Stimulated activated effector memory CD8-positive, alpha-beta T cell treated with anti-CD3 and anti-CD28 coated beads, Interleukin-12 subunit alpha, Interleukin-12 subunit beta, amount 100 ng/mL, for 72 hours (primary cell): ENCODE data around the gene TOX3.

Experiments
- ATAC-seq: fragments of 150-1000 bp; cut with Tn5 transposase; 2 replicates; pipeline ENCODE4 v1.10.0; 2021
- DNase-seq, 2 donors: peaks; one replicate each; pipeline ENCODE4 v3.0.0; 2021 to 2022; ENCODE audit warnings: low spot score in 2 of 2
- H3K27ac Mint-ChIP-seq: one replicate; pipeline ENCODE4 v1.8.0; 2022; ENCODE audit warnings: mild to moderate bottlenecking, mixed read lengths
- H3K36me3 Mint-ChIP-seq: one replicate; pipeline ENCODE4 v1.8.0; 2022; ENCODE audit warnings: mild to moderate bottlenecking, mixed read lengths
- H3K4me1 Mint-ChIP-seq: one replicate; pipeline ENCODE4 v1.8.0; 2022; ENCODE audit warnings: mixed read lengths
- H3K4me3 Mint-ChIP-seq: one replicate; pipeline ENCODE4 v1.8.0; 2022; ENCODE audit warnings: mild to moderate bottlenecking, mixed read lengths
- H3K9me3 Mint-ChIP-seq: one replicate; pipeline ENCODE4 v1.8.0; 2022; ENCODE audit warnings: mixed read lengths

Gene TOX3

DNA sequence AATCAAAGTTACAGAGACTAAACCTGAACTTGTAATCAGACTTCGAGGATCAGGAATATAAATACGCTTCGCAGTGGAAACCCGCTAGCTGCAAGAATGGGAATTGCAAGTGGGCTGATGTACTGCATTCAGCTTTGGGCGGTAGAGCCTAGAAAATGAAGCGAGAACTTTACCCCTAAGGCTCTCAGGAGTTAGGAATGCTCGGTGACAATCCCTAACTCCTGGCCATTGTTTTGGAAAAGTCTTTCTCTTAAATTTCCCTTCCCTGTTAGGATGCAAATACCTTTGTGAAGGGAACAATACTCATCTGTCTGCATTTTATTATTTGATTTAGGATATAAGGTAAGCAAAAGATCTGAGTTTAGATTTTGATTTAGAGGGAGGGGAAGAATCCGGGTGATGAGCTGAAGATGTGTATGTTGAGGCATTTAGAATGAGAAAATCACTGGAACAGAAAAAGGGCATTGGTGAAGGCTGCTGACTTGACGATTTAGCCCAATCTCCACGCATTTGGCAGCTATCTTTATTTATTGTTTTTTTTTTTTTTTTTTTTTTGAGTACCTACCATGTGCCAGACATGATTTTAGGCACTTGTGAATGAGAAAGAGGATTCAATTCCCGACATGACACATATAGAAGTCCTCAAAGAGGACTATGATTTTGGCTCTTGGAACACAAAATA, 2.2 kb upstream of the TOX3 start:
- H3K4me1 Mint-ChIP-seq: peaks cover 5% of the 10 kb centered on the region
- DNase-seq (no peak), ATAC-seq (no peak)
- no peak overlapping the region for H3K4me3 Mint-ChIP-seq
- no peaks in the 10 kb centered on the region for H3K36me3 Mint-ChIP-seq
- H3K9me3 Mint-ChIP-seq: peaks cover 4% of the 10 kb centered on the region
- no peak overlapping the region for H3K27ac Mint-ChIP-seq

DNA sequence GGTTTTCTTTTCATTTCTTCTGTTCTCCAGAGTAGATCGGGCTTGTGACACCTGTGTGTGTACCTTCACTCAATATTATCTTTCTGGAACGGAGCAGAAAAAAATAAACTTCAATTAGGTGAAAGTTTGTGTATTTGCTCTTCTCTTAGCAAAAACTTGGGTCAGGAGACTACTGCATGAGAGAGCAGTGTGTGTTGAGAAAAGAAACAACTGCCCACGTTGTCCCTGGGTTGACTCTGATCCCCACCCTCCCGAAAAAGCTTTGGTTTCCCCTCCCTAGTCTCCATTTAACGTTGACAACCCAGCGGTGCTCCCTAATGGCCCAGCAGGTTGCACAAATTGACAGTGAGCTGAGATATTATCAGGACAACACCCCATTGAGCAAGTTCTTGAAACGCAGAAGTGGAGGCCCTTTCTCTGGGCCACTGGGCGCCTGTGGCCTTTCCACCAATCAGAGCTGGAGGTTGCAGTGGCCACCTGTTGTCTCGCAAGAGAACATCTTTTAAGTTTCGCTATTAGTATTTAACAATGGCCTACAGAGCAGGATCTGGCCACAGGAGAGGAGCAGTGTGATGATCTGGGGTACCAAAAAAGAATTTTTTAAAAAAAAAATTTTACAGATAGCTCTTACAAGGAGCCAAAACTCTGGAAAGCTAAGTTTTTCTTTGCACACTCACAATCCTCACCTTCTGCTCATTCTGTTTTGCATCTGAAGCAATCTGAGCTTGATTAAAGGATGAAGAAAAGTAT, 1.5 kb upstream of the TOX3 start:
- Mint-ChIP-seq H3K36me3 (no peaks in the 10 kb centered on the region), H3K4me1 (peaks cover 5% of the 10 kb centered on the region), H3K9me3 (peaks cover 4% of the 10 kb centered on the region), H3K4me3 (no peak overlapping the region), H3K27ac (no peak overlapping the region)
- no peak for DNase-seq
- no peak for ATAC-seq

DNA sequence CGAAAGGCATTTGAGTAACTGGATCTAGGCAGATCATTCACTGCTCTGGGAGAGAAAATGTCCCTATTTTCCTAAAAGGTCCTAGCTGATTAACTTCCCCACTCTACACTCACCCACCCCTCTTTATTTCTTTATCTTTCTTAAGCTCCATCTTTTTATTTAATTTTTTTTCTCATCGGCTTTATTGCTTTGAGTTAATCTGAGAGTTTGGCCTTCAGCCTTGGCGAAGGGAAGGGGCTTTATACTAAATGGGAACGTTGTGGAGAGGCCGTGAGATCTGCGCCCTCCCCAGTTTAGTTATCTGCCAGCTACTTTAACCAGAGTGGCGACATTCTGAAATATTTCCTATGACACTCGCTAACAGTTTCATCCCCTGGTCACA, 882 bp upstream of the TOX3 start:
- Mint-ChIP-seq H3K36me3 (no peaks in the 10 kb centered on the region), H3K9me3 (peaks cover 4% of the 10 kb centered on the region), H3K27ac (no peak overlapping the region), H3K4me3 (no peak overlapping the region), H3K4me1 (peaks cover 5% of the 10 kb centered on the region)
- DNase-seq: no peak
- ATAC-seq: no peak

DNA sequence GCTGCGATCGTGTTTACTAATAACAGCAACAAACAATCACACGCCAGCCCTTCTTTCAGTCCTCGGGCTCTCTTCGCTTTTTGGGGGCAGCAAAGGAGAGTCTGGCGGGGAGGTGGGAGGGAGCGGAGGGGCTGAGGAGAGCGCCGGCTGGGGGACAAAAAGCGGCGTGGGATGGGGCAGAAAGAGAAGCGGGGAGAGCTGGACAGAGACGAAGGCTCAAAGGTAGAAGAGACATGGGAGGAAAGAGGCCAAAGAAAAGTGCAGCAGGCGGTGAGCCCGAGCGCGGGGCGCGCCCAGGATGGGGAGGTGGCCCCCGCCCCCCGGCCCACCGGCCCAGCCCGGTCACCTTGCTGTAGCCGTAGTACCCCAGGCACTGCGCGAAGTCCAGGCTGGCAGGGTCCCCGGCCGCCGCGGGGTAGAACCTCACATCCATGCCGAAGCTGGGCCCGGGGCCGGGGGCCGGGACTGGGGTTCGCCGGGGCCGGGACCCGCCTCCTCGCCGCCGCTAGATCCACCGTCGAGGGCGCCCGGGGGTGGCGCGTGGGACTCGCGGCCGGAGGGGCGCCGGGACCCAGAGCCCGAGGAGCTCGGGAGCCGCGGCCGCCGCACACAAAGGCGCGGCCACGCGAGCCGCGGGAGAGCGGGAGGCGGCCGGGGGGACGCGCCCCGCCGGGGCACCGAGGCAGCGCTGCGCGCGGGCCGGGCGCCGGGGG, 496 bp downstream of the TOX3 start:
- ATAC-seq: no peak
- Mint-ChIP-seq H3K4me1 (peaks cover 5% of the 10 kb centered on the region), H3K36me3 (no peaks in the 10 kb centered on the region), H3K4me3 (no peak overlapping the region), H3K27ac (no peak overlapping the region), H3K9me3 (peaks cover 4% of the 10 kb centered on the region)
- DNase-seq: no peak

DNA sequence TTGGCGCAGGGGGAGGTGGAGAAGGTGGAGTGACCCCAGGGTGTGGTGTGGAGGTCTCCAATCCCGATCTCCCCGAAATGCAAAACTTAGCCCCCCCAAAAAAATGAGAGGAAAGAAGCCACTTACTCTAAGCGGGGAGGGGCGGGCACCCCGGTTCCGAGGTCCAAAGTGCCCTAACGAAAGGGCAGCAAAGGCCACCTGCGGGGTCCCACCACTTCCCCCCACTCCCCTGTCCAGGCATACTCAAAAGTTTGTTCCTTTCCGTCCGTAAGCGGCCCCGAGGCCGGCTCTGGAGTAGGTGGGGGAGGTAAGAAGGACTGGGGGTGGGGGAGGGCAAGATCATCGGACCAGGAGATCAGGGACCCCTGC, 1.1 kb downstream of the TOX3 start:
- H3K4me3 Mint-ChIP-seq: no peak overlapping the region
- peaks cover 4% of the 10 kb centered on the region for H3K9me3 Mint-ChIP-seq
- ATAC-seq (no peak), DNase-seq (no peak)
- no peak overlapping the region for H3K27ac Mint-ChIP-seq
- peaks cover 5% of the 10 kb centered on the region for H3K4me1 Mint-ChIP-seq
- no peaks in the 10 kb centered on the region for H3K36me3 Mint-ChIP-seq

DNA sequence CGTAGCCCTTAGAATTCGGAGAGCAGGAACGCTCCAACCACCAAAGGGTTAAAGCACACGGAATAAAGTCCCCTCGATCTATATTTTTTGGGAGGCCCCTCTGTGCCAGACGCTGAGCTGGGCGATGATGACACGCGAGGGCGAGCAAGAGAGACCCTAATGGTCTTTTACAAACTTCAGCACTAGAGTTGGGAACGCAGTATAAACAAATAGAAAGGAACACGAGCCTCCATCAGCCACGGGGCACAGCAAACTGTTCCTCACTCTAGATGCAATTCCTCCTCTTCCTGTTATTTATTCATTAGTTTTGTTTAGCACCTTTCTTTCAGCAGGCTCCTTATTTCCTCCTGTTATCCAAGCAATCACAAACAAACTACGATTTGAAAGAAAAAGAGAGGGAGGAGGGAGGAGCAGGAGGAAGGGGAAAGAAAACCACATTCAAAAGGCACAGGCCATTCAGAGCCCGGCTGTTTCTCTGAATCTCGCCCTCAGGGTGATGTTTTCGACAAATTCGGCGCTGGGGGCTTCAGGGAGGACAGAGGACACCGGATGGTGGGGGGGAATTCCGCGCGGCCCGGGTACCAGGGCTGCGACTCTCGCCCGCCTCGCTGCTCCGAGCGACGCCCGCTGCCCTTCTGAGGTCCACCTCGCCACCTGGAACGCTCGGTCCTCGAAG, 1.6 kb downstream of the TOX3 start:
- Mint-ChIP-seq H3K4me3 (no peak overlapping the region), H3K27ac (no peak overlapping the region), H3K36me3 (no peaks in the 10 kb centered on the region), H3K4me1 (peaks cover 5% of the 10 kb centered on the region), H3K9me3 (peaks cover 4% of the 10 kb centered on the region)
- DNase-seq (no peak), ATAC-seq (no peak)

DNA sequence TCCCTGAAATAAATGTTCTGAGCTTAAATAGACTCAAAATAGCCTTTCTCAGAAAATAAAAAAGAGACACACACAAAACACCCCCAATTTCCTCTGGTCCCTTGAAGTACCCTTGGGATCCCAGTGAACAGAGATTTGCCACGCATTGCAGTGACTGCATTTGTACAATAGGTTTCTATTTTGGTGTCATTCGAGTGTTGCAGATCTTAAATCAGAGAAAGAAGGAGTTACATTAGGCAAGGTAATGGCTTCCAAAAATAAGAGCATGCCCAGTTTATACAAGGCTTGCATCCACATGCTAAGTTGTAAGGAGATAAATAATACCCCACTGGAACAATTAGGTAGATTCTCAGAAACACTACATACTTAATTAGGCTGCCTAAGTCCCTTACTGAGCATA, 2.2 kb downstream of the TOX3 start:
- Mint-ChIP-seq H3K27ac (no peak overlapping the region), H3K4me3 (no peak overlapping the region), H3K36me3 (no peaks in the 10 kb centered on the region), H3K4me1 (peaks cover 5% of the 10 kb centered on the region), H3K9me3 (peaks cover 4% of the 10 kb centered on the region)
- DNase-seq: no peak
- ATAC-seq: no peak

DNA sequence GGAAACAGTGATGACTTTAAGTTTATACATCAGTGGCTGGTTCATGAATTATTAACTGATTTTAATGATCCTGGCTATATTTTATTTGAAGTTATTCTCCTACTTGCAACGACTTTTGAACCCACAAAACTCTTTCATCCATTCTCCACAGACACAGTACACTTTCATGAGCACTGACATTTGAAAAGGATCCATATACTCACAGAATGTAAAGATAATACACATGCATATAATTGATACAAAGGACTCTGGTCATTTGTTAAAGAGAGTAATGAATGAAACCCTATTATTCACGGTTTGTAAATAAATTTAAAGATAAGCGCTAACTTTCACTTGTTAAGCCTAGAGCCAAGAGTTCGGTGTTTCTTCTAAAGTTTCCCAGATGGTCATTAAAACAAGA, 3.3 kb downstream of the TOX3 start:
- no peaks in the 10 kb centered on the region for H3K36me3 Mint-ChIP-seq
- peaks cover 5% of the 10 kb centered on the region for H3K4me1 Mint-ChIP-seq
- no peak for DNase-seq
- H3K4me3 Mint-ChIP-seq: no peak overlapping the region
- peaks cover 4% of the 10 kb centered on the region for H3K9me3 Mint-ChIP-seq
- no peak for ATAC-seq
- H3K27ac Mint-ChIP-seq: no peak overlapping the region

DNA sequence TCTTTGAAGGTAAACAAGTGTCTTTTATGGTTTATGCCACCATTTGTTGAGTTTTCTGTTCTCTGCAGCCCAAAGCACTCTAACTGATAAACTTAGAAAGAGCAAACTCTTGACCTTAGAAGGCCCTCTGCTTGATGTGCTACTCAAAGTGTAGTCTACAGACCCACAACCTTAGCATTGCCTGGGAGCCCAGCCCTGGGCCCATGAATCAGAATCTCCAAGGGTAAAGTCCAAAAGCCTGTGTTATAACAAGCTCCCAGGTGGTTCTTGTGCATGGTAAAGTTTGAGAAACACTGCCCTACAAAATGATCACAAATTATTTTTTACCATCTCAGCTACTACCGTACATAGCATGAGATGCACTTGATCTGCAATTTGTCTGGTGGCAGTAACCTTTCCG, 6.0 kb downstream of the TOX3 start:
- no peak for ATAC-seq
- Mint-ChIP-seq H3K36me3 (no peaks in the 10 kb centered on the region), H3K4me3 (no peak overlapping the region), H3K27ac (no peak overlapping the region), H3K4me1 (no peaks in the 10 kb centered on the region), H3K9me3 (peaks cover 4% of the 10 kb centered on the region)
- no peak for DNase-seq

DNA sequence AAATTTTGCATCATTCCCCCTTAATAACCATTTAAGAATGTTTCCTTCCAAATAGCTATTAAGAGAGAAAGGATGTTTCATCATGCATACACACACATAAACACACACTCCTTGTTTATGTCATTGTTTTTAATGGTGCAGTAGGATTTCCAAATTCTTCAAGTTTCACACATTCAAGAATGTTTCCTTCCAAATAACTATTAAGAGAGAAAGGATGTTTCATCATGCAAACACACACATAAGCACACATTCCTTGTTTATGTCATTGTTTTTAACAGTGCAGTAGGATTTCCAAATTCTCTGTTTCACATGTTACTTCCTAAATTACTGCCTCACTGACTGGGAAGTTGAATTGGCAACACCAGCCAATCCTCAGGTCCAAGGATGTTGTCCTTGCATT, 7.8 kb downstream of the TOX3 start:
- no peak overlapping the region for H3K27ac Mint-ChIP-seq
- no peak overlapping the region for H3K4me3 Mint-ChIP-seq
- H3K9me3 Mint-ChIP-seq: peaks cover 4% of the 10 kb centered on the region
- H3K36me3 Mint-ChIP-seq: no peaks in the 10 kb centered on the region
- ATAC-seq: no peak
- no peak for DNase-seq
- no peaks in the 10 kb centered on the region for H3K4me1 Mint-ChIP-seq

DNA sequence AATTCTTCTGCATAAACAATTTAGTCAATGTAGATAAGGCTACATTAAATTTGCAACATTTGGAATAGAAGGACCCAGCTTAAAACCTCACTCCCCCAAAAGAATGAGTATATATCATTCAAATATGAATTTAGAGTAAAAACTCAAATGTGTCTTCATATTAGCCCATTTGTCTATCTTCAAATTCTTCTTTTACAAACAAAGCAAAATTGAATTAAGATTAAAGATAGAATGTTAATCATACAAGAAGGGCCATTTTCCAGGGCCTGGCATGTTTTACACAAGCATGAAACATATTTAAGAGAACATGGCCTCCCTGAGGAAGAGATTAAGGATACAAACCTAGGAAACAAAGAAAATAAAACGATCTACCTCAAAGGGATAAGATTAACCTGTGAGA, 8.4 kb downstream of the TOX3 start:
- peaks cover 4% of the 10 kb centered on the region for H3K9me3 Mint-ChIP-seq
- ATAC-seq: no peak
- no peak for DNase-seq
- H3K27ac Mint-ChIP-seq: no peak overlapping the region
- no peaks in the 10 kb centered on the region for H3K4me1 Mint-ChIP-seq
- no peak overlapping the region for H3K4me3 Mint-ChIP-seq
- no peaks in the 10 kb centered on the region for H3K36me3 Mint-ChIP-seq

DNA sequence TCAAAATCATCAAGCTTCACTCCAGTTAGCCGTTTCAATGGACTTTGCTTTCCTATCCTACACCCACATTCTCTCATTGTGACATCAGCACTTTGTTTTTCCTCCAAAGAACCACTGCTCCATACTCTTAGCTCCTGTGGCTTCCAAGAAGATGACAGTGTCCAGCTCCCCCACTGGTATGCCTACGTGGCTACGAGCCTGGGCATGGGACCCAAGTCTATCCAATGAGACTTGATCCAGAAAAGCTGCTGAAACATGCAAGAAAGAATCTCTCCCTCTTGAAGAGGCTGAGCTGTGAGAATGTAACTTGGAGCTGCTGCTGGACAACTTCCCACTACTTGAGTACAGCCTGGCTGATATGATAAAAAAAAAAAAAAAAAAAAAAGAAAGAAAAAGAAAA, 9.4 kb downstream of the TOX3 start:
- H3K27ac Mint-ChIP-seq: no peak overlapping the region
- peaks cover 4% of the 10 kb centered on the region for H3K9me3 Mint-ChIP-seq
- DNase-seq: no peak
- ATAC-seq: no peak
- no peak overlapping the region for H3K4me3 Mint-ChIP-seq
- H3K36me3 Mint-ChIP-seq: no peaks in the 10 kb centered on the region
- no peaks in the 10 kb centered on the region for H3K4me1 Mint-ChIP-seq

DNA sequence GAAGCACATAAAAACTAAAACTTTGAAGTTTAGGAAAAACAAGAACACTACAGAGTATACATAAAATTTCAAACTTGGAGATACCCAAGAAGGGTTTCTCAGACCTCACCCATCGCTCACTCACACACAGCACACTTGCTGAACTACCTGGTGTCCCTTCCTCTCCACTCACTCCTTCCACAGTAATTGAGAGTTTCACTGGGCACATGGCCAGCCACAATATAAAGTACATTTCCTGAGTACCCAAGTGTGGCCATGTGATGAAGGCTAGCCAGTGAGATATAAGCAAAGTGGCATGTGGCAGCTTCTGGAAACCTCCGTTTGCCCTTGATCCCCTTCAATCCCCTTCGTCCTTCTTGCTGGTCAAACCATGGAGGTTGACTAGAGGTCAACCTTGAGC, 11.9 kb downstream of the TOX3 start:
- H3K36me3 Mint-ChIP-seq: no peaks in the 10 kb centered on the region
- DNase-seq: no peak
- no peak overlapping the region for H3K27ac Mint-ChIP-seq
- no peak overlapping the region for H3K4me3 Mint-ChIP-seq
- no peaks in the 10 kb centered on the region for H3K4me1 Mint-ChIP-seq
- no peak for ATAC-seq
- peaks cover 8% of the 10 kb centered on the region for H3K9me3 Mint-ChIP-seq

DNA sequence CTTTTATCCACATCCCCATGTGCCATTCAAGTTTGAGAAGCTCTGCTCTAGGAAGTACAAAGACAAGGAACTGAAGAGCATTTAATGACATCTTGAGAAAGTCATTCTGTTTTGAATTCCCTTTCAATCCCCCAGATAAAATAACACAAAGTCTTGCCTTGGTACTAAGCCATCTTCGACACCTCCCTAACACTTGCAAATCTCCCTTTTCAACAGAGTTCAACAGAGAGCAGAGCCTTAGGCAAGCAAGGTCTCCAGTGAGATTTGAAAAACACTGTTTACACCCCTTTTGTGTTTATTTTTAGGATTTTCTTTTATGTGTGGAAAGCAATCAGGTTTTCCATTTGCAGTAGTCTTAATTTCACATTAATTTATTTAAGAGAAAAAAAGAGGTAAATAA, 13.6 kb downstream of the TOX3 start:
- peaks cover 8% of the 10 kb centered on the region for H3K9me3 Mint-ChIP-seq
- no peak for ATAC-seq
- H3K27ac Mint-ChIP-seq: no peak overlapping the region
- H3K4me1 Mint-ChIP-seq: no peaks in the 10 kb centered on the region
- H3K4me3 Mint-ChIP-seq: no peak overlapping the region
- H3K36me3 Mint-ChIP-seq: no peaks in the 10 kb centered on the region
- no peak for DNase-seq

DNA sequence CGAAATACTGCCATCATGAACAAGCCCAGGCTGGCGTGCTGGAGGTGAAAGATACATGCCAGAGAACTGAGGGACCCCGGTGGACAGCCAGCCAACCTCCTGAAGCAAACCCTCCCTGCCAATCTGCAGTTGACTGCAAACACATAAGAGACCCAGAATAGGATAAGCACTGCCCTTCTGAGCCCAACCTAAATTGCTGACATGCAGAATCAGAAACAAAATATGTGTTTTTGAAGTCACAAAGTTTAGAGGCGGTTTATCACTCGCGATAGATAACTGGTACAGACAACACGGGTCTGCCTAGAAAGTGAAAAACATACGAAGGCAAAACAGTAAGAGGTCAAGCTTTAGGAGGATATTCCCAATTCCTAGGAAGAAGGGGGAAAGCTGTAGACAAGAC, 14.6 kb downstream of the TOX3 start:
- ATAC-seq (no peak), DNase-seq (no peak)
- Mint-ChIP-seq H3K4me1 (no peaks in the 10 kb centered on the region), H3K36me3 (no peaks in the 10 kb centered on the region), H3K27ac (no peak overlapping the region), H3K9me3 (peaks cover 8% of the 10 kb centered on the region), H3K4me3 (no peak overlapping the region)

DNA sequence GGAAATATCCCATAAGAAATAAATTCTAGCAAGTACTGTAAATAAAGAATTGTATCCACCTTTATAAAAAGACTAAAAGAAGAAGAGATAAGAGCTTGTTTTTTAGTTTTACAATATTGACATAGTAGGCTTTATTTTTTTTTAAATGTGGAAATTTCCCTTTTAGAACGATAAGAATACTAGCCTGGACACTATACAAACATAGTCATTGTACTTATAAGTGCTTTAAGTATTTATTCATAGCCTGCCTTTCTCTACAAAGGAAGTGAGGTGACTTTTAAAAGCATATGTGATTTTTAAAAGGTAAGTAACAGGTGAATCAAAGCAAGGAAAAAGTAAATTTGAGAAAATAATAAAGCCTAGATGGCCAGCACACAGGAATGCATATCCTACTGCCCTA, 17.7 kb downstream of the TOX3 start:
- DNase-seq (no peak), ATAC-seq (no peak)
- no peaks in the 10 kb centered on the region for H3K4me1 Mint-ChIP-seq
- H3K9me3 Mint-ChIP-seq: peaks cover 5% of the 10 kb centered on the region
- H3K27ac Mint-ChIP-seq: no peak overlapping the region
- H3K4me3 Mint-ChIP-seq: no peak overlapping the region
- no peaks in the 10 kb centered on the region for H3K36me3 Mint-ChIP-seq
